HFF-Myc (cell line): ENCODE data around the gene LY86.

Experiments
- DNase-seq: peaks from one replicate; pipeline ENCODE4 v3.0.0-alpha.2; 2011; ENCODE audit warnings: low read depth; ENCODE audit errors: extremely low read depth
- H3K4me3 ChIP-seq: replicated peaks from 2 replicates; pipeline ENCODE4 v1.5.1; 2011; ENCODE audit warnings: low read depth, mild to moderate bottlenecking, control low read depth, low read length
- CTCF ChIP-seq: IDR thresholded peaks from 2 replicates; pipeline ENCODE4 v1.5.1; 2012; ENCODE audit warnings: mild to moderate bottlenecking, low read depth, low read length, control low read depth; ENCODE audit errors: missing control alignments

The LY86 gene

DNA sequence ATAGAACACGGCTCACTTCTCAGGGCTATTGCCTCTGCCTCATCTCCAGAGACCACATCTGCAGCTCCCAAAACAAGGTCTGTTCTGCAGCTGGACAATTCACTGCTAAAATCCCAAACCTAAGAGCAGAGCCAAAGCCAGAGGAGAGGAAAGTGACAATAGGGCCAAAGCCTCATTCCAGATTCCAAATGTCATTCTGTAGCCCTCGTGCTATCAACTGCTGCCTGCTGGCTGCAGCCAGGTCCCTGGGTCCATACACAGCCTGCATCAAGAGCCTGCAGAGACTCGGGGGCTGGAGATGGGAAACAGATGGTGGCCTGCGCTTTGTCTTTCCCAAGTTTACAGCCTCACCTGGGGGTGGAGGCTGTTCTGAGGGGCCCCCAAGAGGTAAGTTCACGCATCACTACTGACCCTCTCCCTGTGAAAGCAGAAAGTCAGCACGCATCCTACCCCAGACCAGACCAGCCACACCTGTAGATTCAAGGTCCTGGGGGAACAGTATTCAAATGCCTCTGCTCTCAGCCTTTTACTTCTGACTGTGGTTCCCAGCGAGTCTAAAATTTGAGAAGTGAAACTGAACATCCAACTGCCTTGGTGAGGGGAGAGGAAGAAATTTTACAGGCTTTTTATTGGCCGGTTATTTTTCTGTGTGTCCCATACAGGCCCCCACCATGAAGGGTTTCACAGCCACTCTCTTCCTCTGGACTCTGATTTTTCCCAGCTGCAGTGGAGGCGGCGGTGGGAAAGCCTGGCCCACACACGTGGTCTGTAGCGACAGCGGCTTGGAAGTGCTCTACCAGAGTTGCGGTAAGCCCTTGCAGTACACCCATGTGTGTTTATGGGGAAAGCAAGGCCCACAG lies at the start of gene LY86:
Gene LY86, plus strand, starts transcription at position 657 of the 860 bp plus-strand sequence. Its CDS starts 15 bp downstream, at position 672.
- H3K4me3 ChIP-seq, result no peak within 1 kb of the TSS
- TF ChIP-seq CTCF, result no peak
- no peak for DNase-seq

- no peak for DNase-seq
- no peak for TF ChIP-seq CTCF
- no peak overlapping the region for H3K4me3 ChIP-seq
Measured at GRCh38 chr6:6539036-6539435, 49.5 kb upstream of the LY86 start.

DNA sequence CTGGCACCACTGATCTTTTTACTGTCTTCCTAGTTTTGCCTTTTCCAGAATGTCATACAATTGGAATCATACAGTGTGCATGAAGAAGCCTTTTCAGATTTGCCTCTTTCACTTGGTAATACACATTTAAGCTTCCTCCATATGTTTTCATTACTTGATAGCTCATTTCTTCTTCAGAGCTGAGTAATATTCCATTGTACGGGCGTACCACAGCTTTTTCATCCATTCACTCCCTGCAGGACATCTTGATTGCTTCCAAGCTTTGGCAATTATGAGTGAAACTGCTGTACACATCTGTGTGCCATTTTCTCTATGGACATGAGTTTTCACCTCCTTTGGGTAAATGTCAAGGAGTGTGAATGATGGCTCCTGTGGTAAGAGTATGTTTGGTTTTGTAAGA lies 46.2 kb upstream of the LY86 start:
- H3K4me3 ChIP-seq, result no peak overlapping the region
- DNase-seq, result no peak
- TF ChIP-seq CTCF, result no peak

DNA sequence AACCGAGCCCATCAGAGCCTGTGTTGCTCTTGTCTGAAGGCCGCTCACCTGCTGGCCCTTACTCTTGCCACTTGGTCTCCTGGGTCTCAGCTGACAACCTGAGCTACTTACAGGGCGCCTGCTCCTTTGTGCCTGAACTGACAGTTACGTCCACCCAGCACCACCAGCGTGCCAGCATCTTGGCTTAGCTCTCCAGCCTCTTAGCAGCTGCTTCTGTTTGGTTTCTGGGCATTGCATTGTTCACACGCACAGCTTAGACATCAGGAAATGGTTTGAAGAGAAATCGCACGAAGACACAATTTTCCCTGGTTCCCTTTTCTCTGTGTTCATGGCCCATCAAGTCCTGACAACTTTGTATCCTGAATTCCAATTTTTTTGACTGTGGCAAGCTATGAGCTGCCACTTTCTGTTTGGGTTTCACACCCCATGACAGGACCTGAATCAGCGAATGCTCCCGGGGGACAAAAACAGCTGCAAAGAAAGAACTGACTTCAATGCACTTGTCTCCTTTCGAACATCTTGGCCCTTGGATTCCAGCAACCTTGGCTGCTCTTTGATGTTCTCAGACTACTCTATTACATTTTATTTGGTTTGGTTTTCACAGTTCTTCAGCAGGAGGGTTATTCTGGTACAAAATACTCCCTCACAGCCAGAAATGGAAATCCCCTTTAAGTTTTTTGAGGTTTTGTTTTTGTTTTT lies 45.2 kb upstream of the LY86 start:
- no peak for DNase-seq
- TF ChIP-seq CTCF, result no peak
- H3K4me3 ChIP-seq, result no peak overlapping the region

DNA sequence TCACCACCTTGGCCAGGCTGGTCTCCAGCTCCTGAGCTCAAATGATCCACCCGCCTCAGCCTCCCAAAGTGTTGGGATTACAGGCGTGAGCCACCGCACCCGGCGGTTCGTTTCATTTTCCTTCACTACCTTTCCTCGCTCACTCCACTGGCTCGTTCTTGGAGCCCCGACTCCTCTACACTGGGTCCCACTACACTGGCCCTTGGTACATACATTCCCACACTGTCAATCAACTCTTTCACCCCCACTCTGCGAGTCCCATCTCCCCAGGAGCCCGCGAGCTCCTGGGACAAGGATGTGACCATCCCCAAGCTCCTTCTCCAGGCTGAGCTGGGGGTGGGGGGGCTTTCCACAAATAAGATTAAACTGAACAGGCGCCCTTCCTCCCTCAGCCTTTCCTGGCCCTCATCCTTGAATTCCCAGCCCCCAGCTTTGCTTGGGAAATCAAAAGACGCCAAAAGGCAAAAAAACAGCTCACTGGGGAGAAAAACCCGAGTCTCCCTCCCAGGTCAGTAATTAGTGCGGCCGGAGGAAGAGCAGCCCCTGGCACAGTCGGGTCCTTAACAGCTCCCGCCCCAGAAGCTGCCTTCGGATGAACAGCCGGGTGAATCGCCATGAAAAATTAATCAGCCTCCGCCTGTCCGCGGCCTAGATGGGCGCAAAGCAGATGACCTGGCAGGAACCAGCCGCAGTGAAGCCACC lies 42.8 kb upstream of the LY86 start:
- no peak for TF ChIP-seq CTCF
- no peak overlapping the region for H3K4me3 ChIP-seq
- DNase-seq, result no peak

DNA sequence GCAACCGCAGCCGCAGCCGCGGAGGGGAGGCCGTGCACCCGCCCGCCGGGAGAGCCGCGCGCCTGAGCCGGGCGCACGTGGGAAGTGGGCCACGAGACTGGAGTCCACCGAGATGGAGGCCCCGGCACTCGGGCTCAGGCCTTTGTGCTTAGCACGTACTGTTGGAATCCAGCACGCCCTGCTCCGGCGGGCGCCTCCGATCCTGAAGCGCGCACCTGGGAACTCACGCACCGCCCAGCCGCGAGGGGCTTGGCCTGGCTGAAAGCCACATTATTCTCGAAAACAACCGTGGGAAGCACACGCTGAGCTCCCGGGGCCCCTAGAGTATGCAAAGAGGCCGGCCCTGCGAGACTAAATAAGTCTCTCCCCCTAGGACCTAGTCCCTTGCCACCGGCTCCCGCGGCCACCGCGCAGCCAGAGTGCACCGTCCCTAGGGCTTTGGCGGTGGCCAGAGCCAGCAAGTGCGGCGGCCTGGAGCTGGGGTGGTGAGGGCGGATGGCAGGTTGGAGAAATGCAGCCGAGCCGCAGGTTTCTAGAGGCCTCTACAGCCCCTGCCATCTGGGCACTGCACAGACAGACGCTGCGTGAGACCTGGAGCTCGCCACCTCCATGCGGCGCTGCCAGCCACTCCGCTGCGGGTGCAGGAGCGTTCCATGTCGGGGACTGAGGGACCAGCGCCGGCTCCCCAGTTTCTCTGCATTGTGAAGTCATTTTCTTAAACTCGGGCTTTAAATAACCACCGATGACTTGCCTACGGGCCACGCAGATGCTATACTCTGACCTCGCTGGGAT lies 42.0 kb upstream of the LY86 start:
- no peak for TF ChIP-seq CTCF
- no peak for DNase-seq
- no peak overlapping the region for H3K4me3 ChIP-seq
